Parathyroid adenoma (tissue), 2 donors: ENCODE results near the gene PGRMC1.
"Not testable (repeated sequence)": the region's sequence is repeated elsewhere in the genome, so short reads cannot be mapped to it uniquely, and the experiment has no call there.

ENCODE experiments used
- H2AFZ ChIP-seq: fragments of 300-600 bp; sonication (generic); one replicate; pipeline ENCODE4 v1.7.0; 2017; ENCODE audit warnings: antibody characterized with exemption, mild to moderate bottlenecking
- H3K27ac ChIP-seq: fragments of 300-600 bp; sonication (generic); one replicate; pipeline ENCODE4 v1.7.0; 2017
- H3K27me3 ChIP-seq: fragments of 300-600 bp; sonication (generic); one replicate; pipeline ENCODE4 v1.7.0; 2017; ENCODE audit warnings: low read length; ENCODE audit not compliant: control insufficient read depth, insufficient read depth
- H3K36me3 ChIP-seq: fragments of 300-600 bp; sonication (generic); one replicate; pipeline ENCODE4 v1.7.0; 2017; ENCODE audit warnings: low read length; ENCODE audit not compliant: control insufficient read depth, insufficient read depth
- H3K4me1 ChIP-seq: fragments of 300-600 bp; sonication (generic); one replicate; pipeline ENCODE4 v1.7.0; 2017; ENCODE audit warnings: control low read depth
- H3K4me2 ChIP-seq: fragments of 300-600 bp; sonication (generic); one replicate; pipeline ENCODE4 v1.7.0; 2017; ENCODE audit warnings: low read length
- H3K4me3 ChIP-seq: fragments of 300-600 bp; sonication (generic); one replicate; pipeline ENCODE4 v1.7.0; 2017; ENCODE audit warnings: low read depth, low read length
- H3K79me2 ChIP-seq: fragments of 300-600 bp; sonication (generic); one replicate; pipeline ENCODE4 v1.7.0; 2017; ENCODE audit warnings: control low read depth
- H3K9ac ChIP-seq: fragments of 300-600 bp; sonication (generic); one replicate; pipeline ENCODE4 v1.7.0; 2017; ENCODE audit warnings: mild to moderate bottlenecking
- H3K9me3 ChIP-seq: fragments of 300-600 bp; sonication (generic); one replicate; pipeline ENCODE4 v1.7.0; 2017; ENCODE audit warnings: low read length; ENCODE audit not compliant: control insufficient read depth
- TF ChIP-seq, protein P1 (sequence below): fragments of 300-600 bp; sonication (generic); IDR thresholded peaks from one replicate; pipeline ENCODE4 v1.7.0; 2017; ENCODE audit warnings: antibody characterized with exemption, mild to moderate bottlenecking
- donor health status: primary hyperparathyroidism.

Gene PGRMC1

DNA sequence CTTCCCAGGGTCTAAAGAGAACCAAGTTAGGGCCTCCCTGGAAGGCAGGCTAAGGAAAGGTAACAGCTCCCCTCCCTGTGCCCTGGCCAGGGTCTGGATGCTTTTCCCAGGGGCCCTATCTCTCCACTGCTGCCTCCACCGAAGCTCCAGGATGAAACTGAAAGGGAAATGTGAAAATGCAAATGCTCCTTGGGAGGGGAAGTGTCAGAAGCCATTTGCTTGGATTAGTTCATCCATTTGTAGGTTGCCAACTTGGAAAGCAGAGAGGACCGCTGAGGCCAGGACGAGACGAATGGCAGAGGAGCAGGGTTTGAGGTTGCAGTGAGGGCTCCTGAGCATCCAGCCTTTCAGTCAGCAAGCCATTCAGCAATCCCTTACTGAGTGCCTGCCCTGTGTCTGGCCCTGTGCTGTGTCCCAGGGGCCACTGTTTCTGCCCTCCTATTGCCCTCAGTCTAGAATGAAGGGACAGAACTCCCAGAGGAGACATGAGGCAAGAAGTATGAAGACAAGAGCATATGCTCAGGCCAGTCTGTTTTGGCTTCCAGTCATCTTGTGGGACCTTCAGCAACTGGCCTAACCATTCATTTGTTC lies 45.9 kb upstream of the PGRMC1 start:
- Histone ChIP-seq H3K27me3 (no peaks in the 10 kb centered on the region), H3K4me1 (no peaks in the 10 kb centered on the region), H2AFZ (peak overlapping the region; percentile 33), H3K9ac (no peak overlapping the region), H3K36me3 (no peaks in the 10 kb centered on the region), H3K4me3 (no peak overlapping the region), H3K79me2 (no peaks in the 10 kb centered on the region), H3K27ac (no peak overlapping the region), H3K9me3 (no peaks in the 10 kb centered on the region), H3K4me2 (no peak overlapping the region)
- TF ChIP-seq, protein P1, sequence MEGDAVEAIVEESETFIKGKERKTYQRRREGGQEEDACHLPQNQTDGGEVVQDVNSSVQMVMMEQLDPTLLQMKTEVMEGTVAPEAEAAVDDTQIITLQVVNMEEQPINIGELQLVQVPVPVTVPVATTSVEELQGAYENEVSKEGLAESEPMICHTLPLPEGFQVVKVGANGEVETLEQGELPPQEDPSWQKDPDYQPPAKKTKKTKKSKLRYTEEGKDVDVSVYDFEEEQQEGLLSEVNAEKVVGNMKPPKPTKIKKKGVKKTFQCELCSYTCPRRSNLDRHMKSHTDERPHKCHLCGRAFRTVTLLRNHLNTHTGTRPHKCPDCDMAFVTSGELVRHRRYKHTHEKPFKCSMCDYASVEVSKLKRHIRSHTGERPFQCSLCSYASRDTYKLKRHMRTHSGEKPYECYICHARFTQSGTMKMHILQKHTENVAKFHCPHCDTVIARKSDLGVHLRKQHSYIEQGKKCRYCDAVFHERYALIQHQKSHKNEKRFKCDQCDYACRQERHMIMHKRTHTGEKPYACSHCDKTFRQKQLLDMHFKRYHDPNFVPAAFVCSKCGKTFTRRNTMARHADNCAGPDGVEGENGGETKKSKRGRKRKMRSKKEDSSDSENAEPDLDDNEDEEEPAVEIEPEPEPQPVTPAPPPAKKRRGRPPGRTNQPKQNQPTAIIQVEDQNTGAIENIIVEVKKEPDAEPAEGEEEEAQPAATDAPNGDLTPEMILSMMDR = no peak

DNA sequence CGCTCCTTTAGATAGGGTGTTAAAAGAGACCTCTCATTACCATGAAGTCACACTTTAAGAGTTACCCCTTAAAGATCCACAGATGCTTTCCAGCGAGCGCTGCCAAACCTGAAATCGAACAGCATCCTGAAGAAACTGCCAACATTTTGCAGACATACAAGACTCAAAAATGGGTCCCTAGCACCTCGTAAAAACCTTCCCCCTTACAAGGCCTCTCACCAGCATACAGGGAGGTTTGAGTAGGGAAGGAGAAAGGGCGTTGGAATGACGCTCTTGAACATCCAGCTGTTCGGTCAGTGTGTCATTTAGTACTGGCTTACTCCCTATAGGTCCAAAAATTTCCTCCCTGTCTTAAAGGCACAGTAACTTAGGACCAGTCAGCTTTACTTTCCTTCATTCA lies 45.3 kb upstream of the PGRMC1 start:
- TF ChIP-seq, protein P1 = no peak
- Histone ChIP-seq H3K9me3 (no peaks in the 10 kb centered on the region), H3K4me3 (no peak overlapping the region), H3K27ac (no peak overlapping the region), H3K36me3 (no peaks in the 10 kb centered on the region), H2AFZ (no peak overlapping the region), H3K27me3 (no peaks in the 10 kb centered on the region), H3K79me2 (no peaks in the 10 kb centered on the region), H3K4me2 (no peak overlapping the region), H3K9ac (no peak overlapping the region), H3K4me1 (no peaks in the 10 kb centered on the region)

DNA sequence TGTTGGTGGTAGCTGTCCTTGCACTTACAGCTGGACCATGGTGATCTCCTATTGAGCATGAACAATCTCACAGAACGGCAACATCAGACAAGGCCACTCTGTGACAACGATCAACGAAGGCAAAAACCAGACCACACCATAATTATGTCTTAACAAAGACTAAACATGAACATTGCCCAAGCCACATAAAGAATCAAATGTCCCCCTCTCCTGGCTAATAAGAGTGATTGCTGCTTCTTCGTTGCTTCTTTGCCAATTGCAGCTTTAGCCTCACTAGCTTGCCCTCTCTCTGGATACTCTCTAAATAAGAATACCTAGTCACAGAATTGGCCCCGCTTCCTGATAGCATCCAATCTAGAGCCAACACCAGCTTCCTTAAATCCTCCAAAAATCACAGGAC lies 41.5 kb upstream of the PGRMC1 start:
- Histone ChIP-seq H3K4me3 (no peak overlapping the region), H2AFZ (no peak overlapping the region), H3K9me3 (no peaks in the 10 kb centered on the region), H3K27me3 (no peaks in the 10 kb centered on the region), H3K36me3 (no peaks in the 10 kb centered on the region), H3K4me1 (no peaks in the 10 kb centered on the region), H3K9ac (no peak overlapping the region), H3K4me2 (no peak overlapping the region), H3K27ac (no peak overlapping the region), H3K79me2 (no peaks in the 10 kb centered on the region)
- TF ChIP-seq, protein P1 = peak; percentile 15

DNA sequence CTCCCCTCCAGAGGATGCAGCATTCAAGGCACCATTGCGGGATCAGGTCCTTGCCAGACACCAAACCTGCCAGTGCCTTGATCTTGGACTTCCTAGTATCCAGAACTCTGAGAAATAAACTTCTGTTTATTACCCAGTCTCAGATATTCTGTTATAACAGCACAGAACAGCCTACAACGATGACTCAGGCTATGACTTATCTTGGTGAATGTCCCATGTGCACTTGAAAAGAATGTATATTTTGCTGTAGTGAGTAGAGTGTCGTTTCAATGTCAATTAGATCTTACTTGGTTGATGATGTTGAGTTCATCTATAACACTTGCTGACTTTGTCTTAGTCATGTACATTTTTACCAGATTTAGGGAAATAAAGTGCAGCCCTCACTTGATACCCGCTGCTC lies 34.5 kb upstream of the PGRMC1 start:
- Histone ChIP-seq H3K27ac (no peak overlapping the region), H3K9ac (no peak overlapping the region), H2AFZ (no peak overlapping the region), H3K9me3 (no peaks in the 10 kb centered on the region), H3K4me1 (peaks cover 9% of the 10 kb centered on the region), H3K36me3 (no peaks in the 10 kb centered on the region), H3K27me3 (no peaks in the 10 kb centered on the region), H3K4me2 (no peak overlapping the region), H3K4me3 (no peak overlapping the region), H3K79me2 (no peaks in the 10 kb centered on the region)
- TF ChIP-seq, protein P1 = no peak

DNA sequence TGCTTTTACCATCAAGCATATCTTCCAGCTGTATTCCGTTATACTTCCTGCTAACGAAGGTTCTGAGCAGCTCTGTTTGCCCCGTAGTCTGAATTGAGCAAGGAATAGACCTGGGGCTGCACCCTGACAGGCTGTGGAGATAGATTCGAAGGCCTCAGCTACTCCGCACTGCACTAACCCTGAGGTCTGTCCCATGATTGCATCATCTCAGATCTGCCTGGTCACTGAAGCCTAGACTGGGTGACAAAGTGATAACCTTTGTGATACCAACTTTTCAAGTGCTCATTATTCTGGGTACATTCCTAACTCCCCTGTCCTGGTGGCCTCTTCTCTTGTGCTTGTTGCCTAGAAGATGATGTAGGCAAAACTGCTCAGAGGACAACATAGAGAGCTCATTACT lies 29.9 kb upstream of the PGRMC1 start:
- Histone ChIP-seq H3K4me2 (no peak overlapping the region), H3K4me1 (peaks cover 9% of the 10 kb centered on the region), H3K9me3 (no peaks in the 10 kb centered on the region), H3K79me2 (no peaks in the 10 kb centered on the region), H3K27me3 (no peaks in the 10 kb centered on the region), H3K36me3 (no peaks in the 10 kb centered on the region), H3K4me3 (no peak overlapping the region), H3K27ac (peak overlapping the region; percentile 71), H2AFZ (no peak overlapping the region), H3K9ac (no peak overlapping the region)
- TF ChIP-seq, protein P1 = no peak

DNA sequence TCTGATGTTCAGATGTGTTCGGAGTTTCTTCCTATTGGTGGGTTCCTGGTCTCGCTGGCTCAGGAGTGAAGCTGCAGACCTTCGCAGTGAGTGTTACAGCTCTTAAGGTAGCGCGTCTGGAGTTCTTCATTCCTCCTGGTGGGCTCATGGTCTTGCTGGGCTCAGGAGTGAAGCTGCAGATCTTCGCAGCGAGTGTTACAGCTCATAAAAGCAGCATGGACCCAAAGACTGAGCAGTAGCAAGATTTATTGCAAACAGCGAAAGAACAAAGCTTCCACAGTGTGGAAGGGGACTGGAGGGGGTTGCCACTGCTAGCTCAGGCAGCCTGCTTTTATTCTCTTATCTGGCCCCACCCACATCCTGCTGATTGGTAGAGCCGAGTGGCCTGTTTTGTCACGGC lies 28.6 kb upstream of the PGRMC1 start:
- H3K27ac ChIP-seq, H3K27me3 ChIP-seq, H3K9me3 ChIP-seq, H2AFZ ChIP-seq, H3K36me3 ChIP-seq, H3K79me2 ChIP-seq, H3K4me2 ChIP-seq, H3K4me3 ChIP-seq, H3K4me1 ChIP-seq, H3K9ac ChIP-seq: not testable (repeated sequence)
